Keratinocyte (primary cell): ENCODE results near the gene TRAPPC10.
"Not testable (repeated sequence)": the region's sequence is repeated elsewhere in the genome, so short reads cannot be mapped to it uniquely, and the experiment has no call there.

Experiments used
- CTCF ChIP-seq, 3 experiments: IDR thresholded peaks in 1 of 3; conservative IDR thresholded peaks in 1 of 3; optimal IDR thresholded peaks in 1 of 3; 2 replicates in 2 of 3; 3 replicates in 1 of 3; pipeline versions ENCODE3 to v1.5.1; 2011; ENCODE audit warnings: low read length in 3 of 3, mild to moderate bottlenecking in 3 of 3, moderate library complexity in 2 of 3, control low read depth in 1 of 3, inconsistent platforms in 1 of 3; ENCODE audit not compliant: insufficient read depth in 2 of 3; ENCODE audit errors: extremely low read depth in 1 of 3
- EZH2 ChIP-seq: IDR thresholded peaks from one replicate; pipeline ENCODE4 v1.6.1; 2012; ENCODE audit warnings: inconsistent platforms, mild to moderate bottlenecking, low read length, moderate library complexity

GRCh38 chr21:44153889-44154228 is 141.8 kb downstream of the TRAPPC10 start:
- not testable (repeated sequence) for TF ChIP-seq CTCF (optimal IDR thresholded peaks at IDR 0.05 in 1 of 3, IDR thresholded peaks at IDR 0.05 in 1 of 3, conservative IDR thresholded peaks at IDR 0.05 in 1 of 3; ENCODE audit: extremely low read depth in 1 of 3, insufficient read depth in 2 of 3, low read length in 3 of 3); EZH2
